Stomach (tissue), 9 donors: Measurements from ENCODE around the gene CPXM2. TPM values are rescaled to one million over a fixed set of nuclear protein-coding genes. Genes with fewer than 3 reads are reported as not detected.

ENCODE experiments used
- DNase-seq, 2 donors: peaks; one replicate each; pipeline versions ENCODE4 v3.0.0 to v3.0.0-alpha.2; 2013 to 2019
- H3K27ac ChIP-seq, 5 donors: fragments of 200-600 bp in 4 of 5; sonication (generic) in 4 of 5; one replicate each; pipeline ENCODE4 v1.5.1; 2013 to 2019; ENCODE audit warnings: mild to moderate bottlenecking in 1 of 5, moderate library complexity in 1 of 5
- H3K27me3 ChIP-seq, 3 donors: fragments of 200-600 bp; sonication (generic); one replicate each; pipeline ENCODE4 v1.5.1; 2017 to 2019; ENCODE audit warnings: mixed run types in 1 of 3
- H3K36me3 ChIP-seq, 4 donors: fragments of 200-600 bp; sonication (generic); 1 replicate in 3 of 4; 2 replicates in 1 of 4; pipeline ENCODE4 v1.5.1; 2016 to 2019
- H3K4me1 ChIP-seq, 4 donors: fragments of 200-600 bp; sonication (generic); one replicate each; pipeline ENCODE4 v1.5.1; 2016 to 2019
- H3K4me3 ChIP-seq, 4 donors: fragments of 200-600 bp; sonication (generic) in 3 of 4; one replicate each; pipeline ENCODE4 v1.5.1; 2016 to 2019; ENCODE audit warnings: mild to moderate bottlenecking in 1 of 4
- H3K9me3 ChIP-seq, 4 donors: fragments of 200-600 bp; sonication (generic); one replicate each; pipeline ENCODE4 v1.5.1; 2016 to 2019
- EP300 ChIP-seq: sonication (generic); formaldehyde crosslinking; IDR thresholded peaks from one replicate; pipeline ENCODE4 v1.6.1; 2017; ENCODE audit warnings: antibody characterized with exemption
- POLR2A ChIP-seq, 4 donors: fragments of 450-650 bp; IDR thresholded peaks; one replicate each; pipeline ENCODE4 v1.6.1; 2016; ENCODE audit warnings: antibody characterized with exemption in 4 of 4, control low read depth in 2 of 4, mild to moderate bottlenecking in 1 of 4, moderate library complexity in 1 of 4
- POLR2AphosphoS5 ChIP-seq, 3 donors: sonication (generic); formaldehyde crosslinking; IDR thresholded peaks; one replicate each; pipeline ENCODE4 v1.6.1; 2016; ENCODE audit warnings: antibody characterized with exemption in 3 of 3
- WGBS, 5 donors: extraction: QIAGEN DNeasy Blood & Tissue Kit in 3 of 5; methylation state at CpG; one replicate each; pipeline versions ENCODE4 v1.1.5 to v1.1.7; 2013 to 2018; 5-methylcytosine and 5-hydroxymethylcytosine counted together
- intact Hi-C: fragments of 100-400 bp; cut with DNase I; formaldehyde crosslinking; loops from one replicate; pipeline ENCODE4 v1.15.1; 2023; ENCODE audit warnings: low total_unique reads
- polyA plus RNA-seq, 3 donors: library from polyadenylated mRNA; stranded (reverse); fragments of 200-250 nt; gene quantifications; one replicate each; pipeline ENCODE4 v1.2.3, GENCODE V29; 2013
- total RNA-seq, 5 donors: library from RNA; depleted of rRNA; stranded (reverse); fragments of >200 nt; gene quantifications; one replicate each; pipeline versions ENCODE4 v1.1.0 to v1.2.3, GENCODE V29; 2014 to 2016
- TF ChIP-seq, protein P1 (sequence below), 7 experiments: fragments of 450-650 bp in 4 of 7; fragments of 200-600 bp in 3 of 7; sonication (generic) in 3 of 7; IDR thresholded peaks; one replicate each; pipeline ENCODE4 v1.5.1; 2016 to 2019; ENCODE audit warnings: antibody characterized with exemption in 7 of 7, control low read depth in 2 of 7, mild to moderate bottlenecking in 1 of 7
- donor health status: healthy with polysubstance abuse.
- donor health status: Bipolar disorder and iron deficiency.
- donor health status: healthy.

CPXM2 gene
- total and polyA plus RNA-seq, 8 donors, result 0.46 to 33.5 (median 9.9) TPM

DNA sequence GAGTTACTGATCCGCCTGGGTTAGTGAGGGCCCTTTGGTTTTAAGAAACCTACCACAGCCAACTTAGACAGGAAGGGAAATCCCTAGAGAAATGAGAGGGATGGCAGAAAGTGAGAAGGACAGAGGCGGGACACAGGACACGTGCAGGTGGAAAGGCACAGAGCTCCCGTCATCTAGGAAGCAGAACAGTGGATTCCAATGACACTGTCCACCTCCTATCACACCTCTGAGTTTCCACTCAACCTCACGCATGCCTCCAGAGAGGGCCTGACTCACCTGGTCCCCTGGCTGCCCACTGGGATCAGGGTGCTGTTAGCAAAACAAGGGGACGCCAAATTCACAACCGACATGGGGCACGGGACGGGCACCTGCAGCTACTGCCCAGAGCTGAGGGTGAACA lies 26.3 kb downstream of the CPXM2 start:
- TF ChIP-seq EP300 (no peak), POLR2A (IDR thresholded peaks at IDR 0.05) (no peak), POLR2AphosphoS5 (IDR thresholded peaks at IDR 0.05) (no peak)
- TF ChIP-seq, protein P1, sequence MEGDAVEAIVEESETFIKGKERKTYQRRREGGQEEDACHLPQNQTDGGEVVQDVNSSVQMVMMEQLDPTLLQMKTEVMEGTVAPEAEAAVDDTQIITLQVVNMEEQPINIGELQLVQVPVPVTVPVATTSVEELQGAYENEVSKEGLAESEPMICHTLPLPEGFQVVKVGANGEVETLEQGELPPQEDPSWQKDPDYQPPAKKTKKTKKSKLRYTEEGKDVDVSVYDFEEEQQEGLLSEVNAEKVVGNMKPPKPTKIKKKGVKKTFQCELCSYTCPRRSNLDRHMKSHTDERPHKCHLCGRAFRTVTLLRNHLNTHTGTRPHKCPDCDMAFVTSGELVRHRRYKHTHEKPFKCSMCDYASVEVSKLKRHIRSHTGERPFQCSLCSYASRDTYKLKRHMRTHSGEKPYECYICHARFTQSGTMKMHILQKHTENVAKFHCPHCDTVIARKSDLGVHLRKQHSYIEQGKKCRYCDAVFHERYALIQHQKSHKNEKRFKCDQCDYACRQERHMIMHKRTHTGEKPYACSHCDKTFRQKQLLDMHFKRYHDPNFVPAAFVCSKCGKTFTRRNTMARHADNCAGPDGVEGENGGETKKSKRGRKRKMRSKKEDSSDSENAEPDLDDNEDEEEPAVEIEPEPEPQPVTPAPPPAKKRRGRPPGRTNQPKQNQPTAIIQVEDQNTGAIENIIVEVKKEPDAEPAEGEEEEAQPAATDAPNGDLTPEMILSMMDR (IDR thresholded peaks at IDR 0.05), result no peak
- intact Hi-C loops, result no loop called here
- Histone ChIP-seq H3K4me3 (no peak overlapping the region), H3K9me3 (no peaks in the 10 kb centered on the region), H3K27me3 (peaks cover 0 to 5% (median 0%) of the 10 kb centered on the region in 3 donors), H3K27ac (peak overlapping the region in 4 of 5 donors; percentile 32 to 93 (median 80)), H3K36me3 (no peaks in the 10 kb centered on the region), H3K4me1 (peaks cover 0 to 31% (median 3%) of the 10 kb centered on the region in 4 donors)
- 75 to 88% (median 87%) methylated on average over 9 of the region's 9 CpGs for WGBS, 5 donors
- DNase-seq, result no peak

GRCh38 chr10:123864923-123865322 lies 26.7 kb downstream of the CPXM2 start:
- Histone ChIP-seq H3K36me3 (no peaks in the 10 kb centered on the region), H3K9me3 (no peaks in the 10 kb centered on the region), H3K27ac (peak overlapping the region in 3 of 5 donors; percentile 79 to 93 (median 81)), H3K27me3 (peaks cover 0 to 5% (median 0%) of the 10 kb centered on the region in 3 donors), H3K4me1 (peaks cover 0 to 33% (median 3%) of the 10 kb centered on the region in 4 donors), H3K4me3 (no peak overlapping the region)
- TF ChIP-seq POLR2AphosphoS5 (IDR thresholded peaks at IDR 0.05) (peak in 2 of 3 donors; percentile 64 to 91), POLR2A (IDR thresholded peaks at IDR 0.05) (no peak), EP300 (peak; percentile 94)
- intact Hi-C loops, result no loop called here
- peak in 1 of 2 donors; percentile 66 for DNase-seq
- 63 to 88% (median 82%) methylated on average over 9 of the region's 9 CpGs for WGBS, 5 donors

GRCh38 chr10:123863721-123864482 lies 27.7 kb downstream of the CPXM2 start:
- H3K4me3 ChIP-seq, result no peak overlapping the region
- H3K36me3 ChIP-seq, result no peaks in the 10 kb centered on the region
- intact Hi-C loops, result no loop called here
- peaks cover 0 to 37% (median 3%) of the 10 kb centered on the region in 4 donors for H3K4me1 ChIP-seq
- H3K27me3 ChIP-seq, result peaks cover 0 to 5% (median 0%) of the 10 kb centered on the region in 3 donors
- peak overlapping the region in 4 of 5 donors; percentile 8 to 93 (median 74) for H3K27ac ChIP-seq
- WGBS, 5 donors, result 52 to 62% (median 60%) methylated on average over 12 of the region's 12 CpGs
- DNase-seq, result no peak
- no peaks in the 10 kb centered on the region for H3K9me3 ChIP-seq
- TF ChIP-seq POLR2AphosphoS5 (IDR thresholded peaks at IDR 0.05) (no peak), EP300 (no peak), POLR2A (IDR thresholded peaks at IDR 0.05) (no peak)
- TF ChIP-seq, protein P1 (IDR thresholded peaks at IDR 0.05), result no peak

- Histone ChIP-seq H3K27me3 (peaks cover 0 to 5% (median 0%) of the 10 kb centered on the region in 3 donors), H3K9me3 (no peaks in the 10 kb centered on the region), H3K4me1 (peaks cover 0 to 40% (median 3%) of the 10 kb centered on the region in 4 donors), H3K36me3 (no peaks in the 10 kb centered on the region), H3K27ac (peak overlapping the region in 4 of 5 donors; percentile 8 to 93 (median 74)), H3K4me3 (no peak overlapping the region)
- WGBS, 5 donors, result 54 to 81% (median 75%) methylated on average over 8 of the region's 8 CpGs
- TF ChIP-seq POLR2AphosphoS5 (IDR thresholded peaks at IDR 0.05) (no peak), POLR2A (IDR thresholded peaks at IDR 0.05) (no peak), EP300 (no peak)
- TF ChIP-seq, protein P1 (IDR thresholded peaks at IDR 0.05), result no peak
- intact Hi-C loops, result no loop called here
- DNase-seq, result no peak
Measured at GRCh38 chr10:123863183-123863575, 28.4 kb downstream of the CPXM2 start.
